Fibroblast of skin of left quadriceps (primary cell): Measurements from ENCODE around the gene MTX1.

Experiments
- DNase-seq, 2 experiments: peaks; one replicate each; pipeline ENCODE4 v3.0.0-alpha.2; 2013; ENCODE audit warnings: low read depth in 2 of 2

Gene MTX1

GRCh38 chr1:155261493-155261851 is 53.0 kb downstream of the MTX1 start:
- no peak for DNase-seq

DNA sequence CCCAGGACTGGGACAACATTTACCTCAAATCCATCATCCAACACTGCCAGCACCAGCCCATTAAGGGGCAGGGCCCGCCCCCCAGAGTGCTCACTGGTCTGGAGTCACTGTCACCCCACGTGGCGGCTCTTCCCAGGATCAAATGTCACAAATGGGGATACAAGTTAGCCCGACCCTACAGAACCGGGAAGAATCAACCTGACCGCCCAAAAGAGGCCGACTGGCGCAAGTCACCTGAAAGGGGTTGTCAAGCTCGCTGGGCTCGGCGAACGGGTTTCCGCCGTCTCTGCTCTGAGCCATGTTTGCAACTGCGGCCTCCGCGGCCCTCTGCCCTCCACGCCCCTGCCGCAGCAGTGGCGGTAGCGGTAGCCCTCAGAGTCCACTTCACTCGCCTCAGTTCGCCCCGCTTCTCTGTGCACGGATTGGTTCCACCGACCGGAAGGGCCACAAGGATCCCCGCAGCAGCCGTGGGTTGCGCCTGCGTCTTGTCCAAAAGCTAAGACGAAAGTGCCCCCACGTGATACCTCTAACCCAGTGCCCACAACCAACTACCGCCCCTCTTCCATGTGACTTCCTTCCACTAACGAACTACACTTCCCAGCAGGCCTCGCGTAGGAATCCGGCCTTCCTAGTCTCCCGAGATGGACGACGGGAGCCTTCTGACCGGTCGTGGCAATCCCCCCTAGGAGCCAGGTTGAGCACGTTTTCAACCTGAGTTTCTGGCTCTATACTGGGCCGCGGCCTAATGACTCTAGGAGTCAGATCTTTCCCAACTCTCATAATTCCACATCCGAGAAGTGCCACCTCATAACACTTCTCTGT is 53.6 kb downstream of the MTX1 start, which contains the start of gene SCAMP3:
Gene SCAMP3 (minus strand): TSS at position 509 of the 822 bp plus-strand sequence. CDS start 209 bp downstream, at position 300.
- peak; percentile 94 for DNase-seq

- DNase-seq: no peak
Measured at GRCh38 chr1:155263067-155263466, 54.6 kb downstream of the MTX1 start.
